H1 (cell line): ENCODE measurements around the gene TMEM72. TPM values are rescaled to one million over a fixed set of nuclear protein-coding genes. Genes with fewer than 3 reads are reported as not detected.
A peak's percentile ranks its signal among the peaks of the same experiment; 100 is the strongest.

ENCODE experiments used
- CTCF ChIA-PET: fragments of 300-600 bp; sonication (Branson Sonifier 250); formaldehyde crosslinking; loops from one replicate; lab custom pipeline; 2021; ENCODE audit not compliant: partially characterized antibody; lab: Charles Lee
- POLR2A ChIA-PET: fragments of 300-600 bp; sonication (Branson Sonifier 250); formaldehyde crosslinking; loops from one replicate; lab custom pipeline; 2021; ENCODE audit warnings: inconsistent platforms; ENCODE audit not compliant: partially characterized antibody; lab: Charles Lee
- DNase-seq, 2 experiments: peaks; one replicate each; pipeline versions ENCODE4 v3.0.0 to v3.0.0-alpha.2; 2010 to 2022; ENCODE audit warnings: low spot score in 2 of 2, low read depth in 1 of 2, mixed read lengths in 1 of 2
- FAIRE-seq: peaks from 2 replicates; lab custom pipeline; 2011; peaks lifted over from hg19 to GRCh38; lab: Jason Lieb, UNC
- H2AFZ ChIP-seq: 2 replicates; pipeline ENCODE4 v1.8.1; 2012; ENCODE audit warnings: low read length, inconsistent platforms
- H2AK5ac ChIP-seq: 2 replicates; pipeline ENCODE4 v1.6.1; 2013; ENCODE audit warnings: low read depth, low read length
- H2BK120ac ChIP-seq: replicated peaks from 2 replicates; pipeline ENCODE3; 2013; ENCODE audit warnings: low read depth, low read length, inconsistent platforms
- H2BK12ac ChIP-seq: 2 replicates; pipeline ENCODE4 v1.6.1; 2013; ENCODE audit warnings: low read depth, low read length
- H2BK15ac ChIP-seq: 2 replicates; pipeline ENCODE4 v1.6.1; 2013; ENCODE audit warnings: low read length
- H2BK20ac ChIP-seq: 2 replicates; pipeline ENCODE4 v1.6.1; 2013; ENCODE audit warnings: low read length
- H2BK5ac ChIP-seq: 2 replicates; pipeline ENCODE4 v1.6.1; 2013; ENCODE audit warnings: low read depth, low read length
- H3K14ac ChIP-seq: 2 replicates; pipeline ENCODE4 v1.6.1; 2013; ENCODE audit warnings: inconsistent platforms; ENCODE audit not compliant: insufficient read length
- H3K18ac ChIP-seq: 2 replicates; pipeline ENCODE4 v1.6.1; 2013; ENCODE audit warnings: low read length; ENCODE audit errors: extremely low read depth
- H3K23ac ChIP-seq: 2 replicates; pipeline ENCODE4 v1.6.1; 2013; ENCODE audit warnings: inconsistent platforms; ENCODE audit not compliant: insufficient read length
- H3K23me2 ChIP-seq: 2 replicates; pipeline ENCODE4 v1.6.1; 2013; ENCODE audit warnings: low read depth, low read length
- H3K27ac ChIP-seq: 2 replicates; pipeline ENCODE4 v1.6.1; 2011; ENCODE audit warnings: low read depth, low read length, inconsistent platforms
- H3K27me3 ChIP-seq, 4 experiments: replicated peaks in 1 of 4; 1 replicate in 1 of 4; 2 replicates in 3 of 4; pipeline versions ENCODE4 v1.6.1 to v1.8.1; 2011 to 2013; ENCODE audit warnings: low read length in 3 of 4, mild to moderate bottlenecking in 3 of 4, inconsistent platforms in 2 of 4, mixed read lengths in 2 of 4, moderate library complexity in 1 of 4; ENCODE audit not compliant: control insufficient read depth in 3 of 4, insufficient read depth in 3 of 4; ENCODE audit errors: extremely low read depth in 1 of 4
- H3K36me3 ChIP-seq, 4 experiments: 2 replicates each; pipeline versions ENCODE4 v1.6.1 to v1.8.1; 2011 to 2013; ENCODE audit warnings: mild to moderate bottlenecking in 4 of 4, low read length in 3 of 4, moderate library complexity in 2 of 4, control low read depth in 1 of 4, inconsistent platforms in 1 of 4; ENCODE audit not compliant: insufficient read depth in 4 of 4, control insufficient read depth in 2 of 4
- H3K4ac ChIP-seq: replicated peaks from 2 replicates; pipeline ENCODE3; 2013; ENCODE audit warnings: low read length, low read depth, mixed read lengths, inconsistent platforms; ENCODE audit not compliant: insufficient read length
- H3K4me1 ChIP-seq, 4 experiments: replicated peaks in 1 of 4; 1 replicate in 1 of 4; 2 replicates in 3 of 4; pipeline versions ENCODE4 v1.6.1 to v1.8.1; 2011 to 2013; ENCODE audit warnings: low read length in 3 of 4, inconsistent platforms in 2 of 4, mixed read lengths in 1 of 4; ENCODE audit not compliant: insufficient read depth in 4 of 4, control insufficient read depth in 3 of 4
- H3K4me2 ChIP-seq, 2 experiments: 2 replicates each; pipeline versions ENCODE4 v1.6.1 to v1.8.1; 2011 to 2013; ENCODE audit warnings: low read depth in 2 of 2, low read length in 2 of 2, control low read depth in 1 of 2, inconsistent platforms in 1 of 2, mild to moderate bottlenecking in 1 of 2; ENCODE audit not compliant: insufficient read depth in 1 of 2
- H3K4me3 ChIP-seq, 4 experiments: fragments of 200-600, 300-600 bp in 1 of 4; sonication (generic), shearing (Covaris generic), sonication (Bioruptor Twin) in 1 of 4; 2 replicates each; pipeline versions ENCODE4 v1.5.1 to v1.8.1; 2011 to 2016; ENCODE audit warnings: low read length in 4 of 4, low read depth in 3 of 4, control low read depth in 2 of 4, inconsistent platforms in 2 of 4, mild to moderate bottlenecking in 2 of 4, mixed read lengths in 1 of 4, moderate library complexity in 1 of 4; ENCODE audit not compliant: insufficient read depth in 2 of 4; ENCODE audit errors: extremely low read depth in 1 of 4
- H3K56ac ChIP-seq: replicated peaks from 2 replicates; pipeline ENCODE3; 2013; ENCODE audit warnings: low read depth, mild to moderate bottlenecking, mixed read lengths, low read length, inconsistent platforms; ENCODE audit not compliant: insufficient read length
- H3K79me1 ChIP-seq: 2 replicates; pipeline ENCODE4 v1.6.1; 2013; ENCODE audit warnings: low read depth, low read length, control low read depth
- H3K79me2 ChIP-seq, 2 experiments: 2 replicates each; pipeline versions ENCODE4 v1.6.1 to v1.8.1; 2012 to 2013; ENCODE audit warnings: low read length in 2 of 2, mild to moderate bottlenecking in 2 of 2, inconsistent platforms in 1 of 2; ENCODE audit not compliant: insufficient read depth in 2 of 2, control insufficient read depth in 1 of 2
- H3K9ac ChIP-seq, 4 experiments: replicated peaks in 1 of 4; 1 replicate in 1 of 4; 2 replicates in 3 of 4; pipeline versions ENCODE4 v1.6.1 to v1.8.1; 2011 to 2013; ENCODE audit warnings: low read depth in 3 of 4, low read length in 3 of 4, control low read depth in 2 of 4, mild to moderate bottlenecking in 2 of 4, moderate library complexity in 2 of 4, inconsistent platforms in 1 of 4; ENCODE audit errors: extremely low read depth in 1 of 4
- H3K9me3 ChIP-seq, 2 experiments: 2 replicates each; pipeline versions ENCODE4 v1.6.1 to v1.8.1; 2012 to 2013; ENCODE audit warnings: mild to moderate bottlenecking in 2 of 2, moderate library complexity in 2 of 2, control low read depth in 1 of 2, inconsistent platforms in 1 of 2, low read depth in 1 of 2, low read length in 1 of 2, mixed read lengths in 1 of 2; ENCODE audit not compliant: insufficient read depth in 2 of 2
- H4K20me1 ChIP-seq, 2 experiments: replicated peaks in 1 of 2; 2 replicates each; pipeline versions ENCODE3 to v1.8.1; 2011 to 2013; ENCODE audit warnings: inconsistent platforms in 2 of 2, low read length in 2 of 2, mild to moderate bottlenecking in 1 of 2; ENCODE audit not compliant: insufficient read depth in 2 of 2, control insufficient read depth in 1 of 2
- H4K5ac ChIP-seq: 2 replicates; pipeline ENCODE4 v1.6.1; 2013; ENCODE audit warnings: low read length, low read depth, mixed read lengths, inconsistent platforms; ENCODE audit not compliant: insufficient read length
- H4K8ac ChIP-seq: 2 replicates; pipeline ENCODE4 v1.8.0; 2013; ENCODE audit warnings: mild to moderate bottlenecking, moderate library complexity, low read length, inconsistent platforms; ENCODE audit not compliant: insufficient read depth; ENCODE audit errors: extremely low read depth
- H4K91ac ChIP-seq: replicated peaks from 2 replicates; pipeline ENCODE3; 2013; ENCODE audit warnings: low read length, mixed read lengths, inconsistent platforms; ENCODE audit not compliant: insufficient read length
- GABPA ChIP-seq: IDR thresholded peaks from 2 replicates; pipeline ENCODE4 v1.6.1; 2011; ENCODE audit warnings: mild to moderate bottlenecking, low read length, moderate library complexity, borderline replicate concordance; ENCODE audit not compliant: insufficient read depth
- POLR2AphosphoS5 ChIP-seq: IDR thresholded peaks from 2 replicates; pipeline ENCODE4 v1.6.1; 2011; ENCODE audit warnings: low read depth, low read length
- RAD21 ChIP-seq, 2 experiments: IDR thresholded peaks in 1 of 2; conservative IDR thresholded peaks in 1 of 2; 2 replicates each; pipeline ENCODE4 v1.6.1; 2011; ENCODE audit warnings: low read depth in 2 of 2, low read length in 2 of 2, improper control_type of control experiment in 1 of 2, inconsistent platforms in 1 of 2, mild to moderate bottlenecking in 1 of 2, moderate library complexity in 1 of 2
- SIN3A ChIP-seq, 2 experiments: IDR thresholded peaks in 1 of 2; conservative IDR thresholded peaks in 1 of 2; 2 replicates each; pipeline ENCODE4 v1.6.1; 2011 to 2012; ENCODE audit warnings: low read length in 2 of 2, improper control_type of control experiment in 1 of 2, low read depth in 1 of 2, mild to moderate bottlenecking in 1 of 2
- SUZ12 ChIP-seq: fragments of 200-600 bp; sonication (generic); IDR thresholded peaks from 2 replicates; pipeline ENCODE4 v1.6.1; 2012; ENCODE audit warnings: mild to moderate bottlenecking, inconsistent platforms, low read length, moderate library complexity, mixed read lengths
- TBP ChIP-seq: IDR thresholded peaks from 2 replicates; pipeline ENCODE4 v1.6.1; 2011; ENCODE audit warnings: low read depth, low read length, improper control_type of control experiment
- WGBS, 2 experiments: shearing (Covaris generic) in 1 of 2; methylation state at CpG; one replicate each; pipeline versions ENCODE4 v1.1.6 to v1.1.7; 2013 to 2015; ENCODE audit warnings: low lambda C conversion rate in 2 of 2, mixed read lengths in 2 of 2, inconsistent platforms in 1 of 2, low coverage in 1 of 2, missing lambda C conversion rate in 1 of 2; ENCODE audit not compliant: insufficient replicate concordance in 2 of 2, insufficient coverage in 1 of 2, insufficient read length in 1 of 2; ENCODE audit errors: extremely low coverage in 1 of 2, missing lambda C conversion rate in 1 of 2; 5-methylcytosine and 5-hydroxymethylcytosine counted together
- polyA plus RNA-seq, 7 experiments: library from polyadenylated mRNA; depleted of rRNA in 3 of 7; stranded (reverse) in 5 of 7; unstranded in 2 of 7; fragments of >200 nt in 5 of 7; fragments of 200-250 nt in 2 of 7; gene quantifications; 1 replicate in 5 of 7; 2 replicates in 1 of 7; 4 replicates in 1 of 7; pipeline versions ENCODE4 v1.2.1 to v1.2.3, GENCODE V29; 2011 to 2013; ENCODE audit warnings: missing spikeins in 2 of 7, mixed read lengths in 2 of 7
- total RNA-seq: library from RNA; stranded (reverse); fragmentation: NEBNext Ultra II Directional; extraction: Animal tissue kit (Norgen Biotek cat#: 25700); gene quantifications from 2 replicates; pipeline ENCODE4 v1.2.1, GENCODE V29; 2021
- TF ChIP-seq, protein P1 (sequence below): IDR thresholded peaks from 2 replicates; pipeline ENCODE4 v1.6.1; 2012; ENCODE audit warnings: inconsistent platforms

The TMEM72 gene
- total and polyA plus RNA-seq, 2 of the 8 experiments (the other 6 are each of a cell fraction or from before 2014, with no cell fraction given), result not detected

DNA sequence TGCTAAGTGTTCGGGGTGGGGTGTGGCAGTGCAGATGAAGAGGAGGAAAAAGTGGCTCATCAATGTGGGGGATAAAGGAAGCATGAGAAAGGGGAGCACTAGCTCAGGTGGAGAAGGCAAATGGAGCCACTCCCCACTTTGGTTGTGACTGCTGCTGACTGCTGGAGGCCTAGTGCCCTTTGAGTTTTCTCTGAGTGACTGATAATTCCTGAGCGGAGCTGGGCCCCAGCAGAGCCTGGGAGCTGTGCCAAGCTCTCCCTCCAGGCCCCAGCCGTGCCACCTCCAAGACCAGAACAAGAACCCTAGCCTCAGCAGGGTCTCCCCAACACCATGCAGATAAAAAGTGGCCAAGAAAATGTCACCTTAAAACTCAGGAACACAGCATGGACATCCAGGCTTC is 38.8 kb downstream of the TMEM72 start:
- no peak overlapping the region for H4K5ac ChIP-seq
- TF ChIP-seq GABPA, result no peak
- no peak for TF ChIP-seq RAD21 (IDR thresholded peaks at IDR 0.05 in 1 of 2, conservative IDR thresholded peaks at IDR 0.05 in 1 of 2; ENCODE audit: low read depth in 2 of 2, low read length in 2 of 2)
- no peak for TF ChIP-seq TBP
- TF ChIP-seq, protein P1, sequence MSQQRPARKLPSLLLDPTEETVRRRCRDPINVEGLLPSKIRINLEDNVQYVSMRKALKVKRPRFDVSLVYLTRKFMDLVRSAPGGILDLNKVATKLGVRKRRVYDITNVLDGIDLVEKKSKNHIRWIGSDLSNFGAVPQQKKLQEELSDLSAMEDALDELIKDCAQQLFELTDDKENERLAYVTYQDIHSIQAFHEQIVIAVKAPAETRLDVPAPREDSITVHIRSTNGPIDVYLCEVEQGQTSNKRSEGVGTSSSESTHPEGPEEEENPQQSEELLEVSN, result no peak
- no peak for TF ChIP-seq SIN3A (conservative IDR thresholded peaks at IDR 0.05 in 1 of 2, IDR thresholded peaks at IDR 0.05 in 1 of 2; ENCODE audit: low read depth in 1 of 2, low read length in 2 of 2)
- no peak for TF ChIP-seq POLR2AphosphoS5
- no peak for TF ChIP-seq SUZ12
- TF ChIP-seq, all 59 proteins: peak for 0
- H3K4me1 ChIP-seq, result peaks cover 0 to 7% (median 0%) of the 10 kb centered on the region in 4 experiments; a peak in 2 of 7 replicates
- no peak overlapping the region for H2BK120ac ChIP-seq
- no peak overlapping the region for H3K23ac ChIP-seq
- no peak overlapping the region for H2BK20ac ChIP-seq
- no peaks in the 10 kb centered on the region for H4K20me1 ChIP-seq
- no peaks in the 10 kb centered on the region; a peak in 1 of 7 replicates for H3K27me3 ChIP-seq
- H4K8ac ChIP-seq, result no peak overlapping the region
- H3K14ac ChIP-seq, result no peak overlapping the region
- H3K9ac ChIP-seq, result no peak overlapping the region
- H3K18ac ChIP-seq, result no peak overlapping the region
- no peak overlapping the region for H2AFZ ChIP-seq
- no peak overlapping the region for H2BK12ac ChIP-seq
- H2AK5ac ChIP-seq, result no peak overlapping the region
- no peak overlapping the region for H3K56ac ChIP-seq
- no peak overlapping the region for H3K4me3 ChIP-seq
- H3K9me3 ChIP-seq, result peaks cover 0 to 4% of the 10 kb centered on the region in 2 experiments; a peak in 1 of 4 replicates
- no peaks in the 10 kb centered on the region for H3K36me3 ChIP-seq
- WGBS, 2 experiments, result 81% methylated on average over 3 of the region's 3 CpGs; no CpG with 5 or more reads in 1 of the 2 experiments
- no peaks in the 10 kb centered on the region; the same call in 1 of the 2 replicates for H3K79me1 ChIP-seq
- DNase-seq, result peak in 1 of 2 experiments; percentile 39
- H3K23me2 ChIP-seq, result no peaks in the 10 kb centered on the region
- H3K27ac ChIP-seq, result no peak overlapping the region
- H3K4ac ChIP-seq, result no peak overlapping the region
- H3K4me2 ChIP-seq, result no peak overlapping the region
- H2BK15ac ChIP-seq, result no peak overlapping the region
- H4K91ac ChIP-seq, result no peak overlapping the region
- H3K79me2 ChIP-seq, result no peaks in the 10 kb centered on the region
- POLR2A ChIA-PET, result interaction anchor here (1.0 to 2.9 kb wide), 3 partner anchors 13 to 29 kb away, joined by 3 to 17 read pairs (median 4); partner anchors contain the start of gene DEPP1
- CTCF ChIA-PET, result interaction anchor here (0.6 to 13.4 kb wide), 10 partner anchors 16 to 58 kb away, joined by 3 to 143 read pairs (median 3); partner anchors contain the start of gene DEPP1
- no peak overlapping the region for H2BK5ac ChIP-seq
- no peak for FAIRE-seq
